ENCODE measurements around the gene SNRNP48.

SNRNP48 gene

GRCh38 chr6:7617801-7618764 lies 28.1 kb downstream of the SNRNP48 start:
- FAIRE-seq (peak; percentile 74), DNase-seq (ENCODE audit: insufficient read length, low spot score) (no peak)
- TF ChIP-seq TAF1 (IDR thresholded peaks at IDR 0.05; ENCODE audit: low read depth, low read length) (no peak), POU2F2 (IDR thresholded peaks at IDR 0.05; ENCODE audit: low read depth, low read length) (no peak)

GRCh38 chr6:7621761-7622160 lies 31.8 kb downstream of the SNRNP48 start:
- DNase-seq (ENCODE audit: insufficient read length, low spot score) (no peak), FAIRE-seq (no peak)
- TF ChIP-seq POLR2A (IDR thresholded peaks at IDR 0.05; ENCODE audit: low read depth, low read length) (no peak), POLR2AphosphoS5 (IDR thresholded peaks at IDR 0.05; ENCODE audit: low read depth, low read length) (no peak), SPI1 (IDR thresholded peaks at IDR 0.05; ENCODE audit: low read depth, low read length) (no peak), PAX5 (IDR thresholded peaks at IDR 0.05; ENCODE audit: insufficient read depth, low read length, severe bottlenecking) (no peak)

GRCh38 chr6:7624796-7625710 lies 35.1 kb downstream of the SNRNP48 start:
- TF ChIP-seq PAX5 (IDR thresholded peaks at IDR 0.05; ENCODE audit: insufficient read depth, low read length, severe bottlenecking) (no peak), POLR2AphosphoS5 (IDR thresholded peaks at IDR 0.05; ENCODE audit: low read depth, low read length) (no peak), POU2F2 (IDR thresholded peaks at IDR 0.05; ENCODE audit: low read depth, low read length) (no peak), SPI1 (IDR thresholded peaks at IDR 0.05; ENCODE audit: low read depth, low read length) (no peak), TAF1 (IDR thresholded peaks at IDR 0.05; ENCODE audit: low read depth, low read length) (no peak), POLR2A (IDR thresholded peaks at IDR 0.05; ENCODE audit: low read depth, low read length) (no peak)
- DNase-seq (ENCODE audit: insufficient read length, low spot score) = no peak
- FAIRE-seq = peak; percentile 9

DNA sequence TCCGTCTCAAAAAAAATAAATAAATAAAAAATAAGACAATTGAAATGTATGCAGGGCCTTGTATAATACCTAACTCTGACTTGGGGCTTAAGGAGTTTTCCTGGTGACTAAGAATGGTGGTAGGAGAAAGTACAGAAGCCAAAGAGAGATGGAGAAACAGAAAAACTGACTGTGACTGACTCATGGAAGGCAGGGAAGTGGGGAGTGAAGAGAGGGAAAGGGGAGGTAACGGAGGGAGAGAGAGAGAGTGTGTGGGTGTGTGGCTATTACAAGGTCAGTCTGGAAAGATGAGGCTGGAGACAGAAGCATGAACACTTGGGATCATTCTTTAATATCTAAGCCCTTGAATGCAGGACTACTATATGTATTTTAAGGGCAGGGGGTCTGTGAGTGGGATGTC lies 38.5 kb downstream of the SNRNP48 start:
- DNase-seq (ENCODE audit: insufficient read length, low spot score) = no peak
- FAIRE-seq = no peak
- TF ChIP-seq TAF1 (IDR thresholded peaks at IDR 0.05; ENCODE audit: low read depth, low read length) (no peak), SPI1 (IDR thresholded peaks at IDR 0.05; ENCODE audit: low read depth, low read length) (no peak), POLR2A (IDR thresholded peaks at IDR 0.05; ENCODE audit: low read depth, low read length) (no peak), POLR2AphosphoS5 (IDR thresholded peaks at IDR 0.05; ENCODE audit: low read depth, low read length) (no peak), PAX5 (IDR thresholded peaks at IDR 0.05; ENCODE audit: insufficient read depth, low read length, severe bottlenecking) (no peak), POU2F2 (IDR thresholded peaks at IDR 0.05; ENCODE audit: low read depth, low read length) (no peak)

GRCh38 chr6:7628909-7629308 lies 38.9 kb downstream of the SNRNP48 start:
- DNase-seq (ENCODE audit: insufficient read length, low spot score) (no peak), FAIRE-seq (no peak)
- TF ChIP-seq PAX5 (IDR thresholded peaks at IDR 0.05; ENCODE audit: insufficient read depth, low read length, severe bottlenecking) = no peak
- no peak for TF ChIP-seq POLR2AphosphoS5 (IDR thresholded peaks at IDR 0.05; ENCODE audit: low read depth, low read length)
- TF ChIP-seq SPI1 (IDR thresholded peaks at IDR 0.05; ENCODE audit: low read depth, low read length) = no peak
- TF ChIP-seq TAF1 (IDR thresholded peaks at IDR 0.05; ENCODE audit: low read depth, low read length) = no peak
- no peak for TF ChIP-seq POLR2A (IDR thresholded peaks at IDR 0.05; ENCODE audit: low read depth, low read length)
- TF ChIP-seq POU2F2 (IDR thresholded peaks at IDR 0.05; ENCODE audit: low read depth, low read length) = no peak

DNA sequence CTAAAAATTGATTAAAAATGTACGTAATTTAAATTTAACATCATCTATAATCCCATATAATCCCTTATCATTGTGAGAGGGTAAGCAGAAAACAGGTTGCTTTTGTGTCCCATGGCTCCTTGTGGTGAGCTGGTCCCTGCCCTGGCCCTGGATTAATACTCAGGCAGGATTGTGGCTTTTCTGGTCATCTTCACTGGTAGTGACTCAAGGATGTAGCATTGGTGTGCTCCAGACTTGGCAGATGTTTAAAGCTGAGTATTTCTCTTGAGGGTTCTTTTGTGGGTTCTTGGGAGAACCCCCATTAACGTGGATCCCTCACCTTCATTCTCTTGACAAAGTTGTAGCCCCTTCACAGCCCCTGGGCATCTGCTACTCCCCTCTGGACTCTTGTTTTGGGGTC lies 39.3 kb downstream of the SNRNP48 start:
- TF ChIP-seq TAF1 (IDR thresholded peaks at IDR 0.05; ENCODE audit: low read depth, low read length) = no peak
- no peak for TF ChIP-seq PAX5 (IDR thresholded peaks at IDR 0.05; ENCODE audit: insufficient read depth, low read length, severe bottlenecking)
- no peak for TF ChIP-seq POU2F2 (IDR thresholded peaks at IDR 0.05; ENCODE audit: low read depth, low read length)
- TF ChIP-seq POLR2AphosphoS5 (IDR thresholded peaks at IDR 0.05; ENCODE audit: low read depth, low read length) = no peak
- no peak for TF ChIP-seq SPI1 (IDR thresholded peaks at IDR 0.05; ENCODE audit: low read depth, low read length)
- no peak for TF ChIP-seq POLR2A (IDR thresholded peaks at IDR 0.05; ENCODE audit: low read depth, low read length)
- no peak for DNase-seq (ENCODE audit: insufficient read length, low spot score)
- FAIRE-seq = no peak

DNA sequence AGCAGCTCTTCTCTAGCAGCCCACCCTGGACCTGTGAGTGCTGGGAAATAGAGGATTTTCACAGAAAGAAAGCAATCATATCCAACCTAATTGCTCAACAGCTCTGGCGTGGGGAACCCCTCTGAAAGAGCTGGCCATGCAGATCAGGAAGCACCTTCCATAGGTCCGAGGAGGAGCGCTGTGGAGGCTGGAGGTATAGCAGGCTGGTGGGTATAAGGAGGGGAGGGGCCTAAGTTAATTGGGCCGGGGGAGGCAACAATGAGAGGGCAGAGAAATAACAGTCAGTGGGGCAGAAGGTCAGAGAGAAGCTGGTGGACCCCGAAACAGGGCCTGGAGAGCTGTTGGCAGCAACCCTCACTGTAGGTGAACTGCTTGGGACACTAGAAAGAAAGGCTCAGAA lies 40.8 kb downstream of the SNRNP48 start:
- DNase-seq (ENCODE audit: insufficient read length, low spot score) (no peak), FAIRE-seq (no peak)
- no peak for TF ChIP-seq SPI1 (IDR thresholded peaks at IDR 0.05; ENCODE audit: low read depth, low read length)
- no peak for TF ChIP-seq PAX5 (IDR thresholded peaks at IDR 0.05; ENCODE audit: insufficient read depth, low read length, severe bottlenecking)
- no peak for TF ChIP-seq POLR2A (IDR thresholded peaks at IDR 0.05; ENCODE audit: low read depth, low read length)
- no peak for TF ChIP-seq TAF1 (IDR thresholded peaks at IDR 0.05; ENCODE audit: low read depth, low read length)
- TF ChIP-seq POU2F2 (IDR thresholded peaks at IDR 0.05; ENCODE audit: low read depth, low read length) = no peak
- TF ChIP-seq POLR2AphosphoS5 (IDR thresholded peaks at IDR 0.05; ENCODE audit: low read depth, low read length) = no peak

DNA sequence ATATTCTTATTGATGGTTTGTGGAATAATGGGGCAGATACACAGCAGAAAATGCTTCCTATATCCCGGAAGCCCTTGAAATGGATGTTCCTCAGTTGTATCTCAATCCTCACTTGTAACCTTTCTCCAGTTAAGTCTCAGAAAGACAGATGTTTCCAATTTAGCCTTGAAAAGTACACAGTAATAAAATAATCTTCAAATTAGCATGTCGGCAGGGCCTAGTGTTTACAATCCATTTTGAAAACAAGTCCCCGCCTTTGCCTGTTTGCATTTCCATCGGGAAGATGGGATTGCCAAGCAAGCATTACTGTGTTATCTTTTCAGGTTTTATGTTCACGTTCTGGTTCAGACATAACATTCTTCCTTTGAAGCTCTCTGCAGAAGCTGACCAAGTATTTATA lies 41.5 kb downstream of the SNRNP48 start:
- TF ChIP-seq PAX5 (IDR thresholded peaks at IDR 0.05; ENCODE audit: insufficient read depth, low read length, severe bottlenecking) (no peak), TAF1 (IDR thresholded peaks at IDR 0.05; ENCODE audit: low read depth, low read length) (no peak), POLR2A (IDR thresholded peaks at IDR 0.05; ENCODE audit: low read depth, low read length) (no peak), SPI1 (IDR thresholded peaks at IDR 0.05; ENCODE audit: low read depth, low read length) (no peak), POLR2AphosphoS5 (IDR thresholded peaks at IDR 0.05; ENCODE audit: low read depth, low read length) (no peak), POU2F2 (IDR thresholded peaks at IDR 0.05; ENCODE audit: low read depth, low read length) (no peak)
- FAIRE-seq = no peak
- no peak for DNase-seq (ENCODE audit: insufficient read length, low spot score)

Measured in GM12891 (cell line).